GM08714 (cell line): ENCODE data around the gene SNRNP40.
"Not testable (repeated sequence)": the region's sequence is repeated elsewhere in the genome, so short reads cannot be mapped to it uniquely, and the experiment has no call there.

Experiments
- H3K4me3 ChIP-seq: fragments of 200-500 bp; sonication (Bioruptor generic); 2 replicates; pipeline ENCODE4 v1.5.1; 2014; ENCODE audit warnings: mild to moderate bottlenecking, low read length, inconsistent platforms
- ZNF274 ChIP-seq: IDR thresholded peaks from 2 replicates; pipeline ENCODE4 v1.6.1; 2012; ENCODE audit warnings: mild to moderate bottlenecking, low read depth, low read length

The SNRNP40 gene

GRCh38 chr1:31302709-31303441, 6.3 kb upstream of the SNRNP40 start:
- TF ChIP-seq ZNF274 = no peak
- H3K4me3 ChIP-seq = no peak overlapping the region

DNA sequence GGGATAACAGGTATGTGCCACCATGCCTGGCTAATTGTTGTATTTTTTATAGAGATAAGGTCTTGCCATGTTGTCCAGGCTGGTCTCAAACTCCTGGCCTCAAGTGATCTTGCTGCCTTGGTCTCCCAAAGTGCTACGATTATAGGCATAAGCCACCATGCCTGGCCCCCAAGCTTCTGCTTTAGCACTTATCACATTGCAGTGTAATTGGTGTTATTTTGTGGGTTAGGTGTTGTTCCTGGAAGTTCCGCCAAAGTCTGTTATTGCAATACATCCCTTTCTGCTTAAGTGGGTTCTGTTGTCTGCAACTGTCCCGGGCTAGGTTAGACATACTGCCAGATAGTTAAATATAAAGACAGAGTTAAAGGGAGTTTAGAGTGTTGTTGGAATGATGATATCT, 3.6 kb upstream of the SNRNP40 start:
- H3K4me3 ChIP-seq = no peak overlapping the region
- no peak for TF ChIP-seq ZNF274

GRCh38 chr1:31299365-31299764, 2.8 kb upstream of the SNRNP40 start:
- no peak overlapping the region for H3K4me3 ChIP-seq
- no peak for TF ChIP-seq ZNF274

- H3K4me3 ChIP-seq = peak overlapping the region; percentile 73
- TF ChIP-seq ZNF274 = no peak
Measured at GRCh38 chr1:31297277-31298247, 974 bp upstream of the SNRNP40 start.

DNA sequence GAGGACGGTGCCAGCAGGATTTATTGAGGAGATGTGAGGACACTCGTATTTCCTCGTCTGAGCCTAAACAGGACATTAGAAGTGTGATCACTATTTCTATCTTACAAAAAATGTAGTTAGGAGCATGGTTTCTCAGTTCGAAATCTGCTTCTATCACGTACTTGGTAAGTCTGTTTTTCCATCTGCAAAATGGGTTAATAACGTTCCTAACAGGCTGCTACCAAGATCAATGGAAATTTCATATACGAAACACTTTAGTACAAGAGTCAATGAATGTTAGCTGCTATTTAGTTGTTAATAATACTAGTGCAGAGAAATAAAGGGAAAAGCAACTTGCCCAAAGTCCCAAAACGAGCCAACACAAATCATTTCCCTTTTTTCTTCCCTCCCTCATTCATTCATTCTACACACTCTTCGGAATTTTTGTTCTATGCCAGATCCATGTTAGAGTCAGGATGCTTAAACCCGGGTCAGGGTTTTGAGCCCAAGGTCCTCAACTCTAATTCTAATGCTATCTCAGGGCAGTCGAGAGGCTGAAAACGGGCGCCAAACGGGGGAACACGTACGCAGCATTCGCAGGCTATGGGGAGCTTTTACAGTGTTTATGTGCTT, 608 bp downstream of the SNRNP40 start:
- H3K4me3 ChIP-seq = peak overlapping the region; percentile 97
- no peak for TF ChIP-seq ZNF274

- TF ChIP-seq ZNF274 = no peak
Measured at GRCh38 chr1:31289021-31289420, 7.6 kb downstream of the SNRNP40 start.

GRCh38 chr1:31287791-31288190, 8.8 kb downstream of the SNRNP40 start:
- H3K4me3 ChIP-seq = not testable (repeated sequence)

More at GRCh38 chr1:31289021-31289420, 7.6 kb downstream of the SNRNP40 start:
- no peak overlapping the region for H3K4me3 ChIP-seq

DNA sequence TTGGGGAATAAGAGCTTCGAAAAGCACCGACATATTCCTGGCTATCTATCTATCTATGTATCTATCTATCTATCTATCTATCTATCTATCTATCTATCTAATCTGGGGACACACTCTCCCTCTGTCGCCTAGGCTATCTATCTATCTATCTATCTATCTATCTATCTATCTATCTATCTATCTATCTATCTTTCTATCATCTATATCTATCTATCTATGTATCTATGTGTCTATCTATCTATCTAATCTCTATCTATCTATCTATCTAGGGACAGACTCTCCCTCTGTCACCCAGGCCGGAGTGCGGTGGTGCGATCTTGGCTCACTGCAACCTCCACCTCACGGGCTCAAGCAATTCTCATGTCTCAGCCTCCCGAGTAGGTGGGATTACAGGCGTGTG, 14.2 kb downstream of the SNRNP40 start:
- H3K4me3 ChIP-seq = not testable (repeated sequence)

DNA sequence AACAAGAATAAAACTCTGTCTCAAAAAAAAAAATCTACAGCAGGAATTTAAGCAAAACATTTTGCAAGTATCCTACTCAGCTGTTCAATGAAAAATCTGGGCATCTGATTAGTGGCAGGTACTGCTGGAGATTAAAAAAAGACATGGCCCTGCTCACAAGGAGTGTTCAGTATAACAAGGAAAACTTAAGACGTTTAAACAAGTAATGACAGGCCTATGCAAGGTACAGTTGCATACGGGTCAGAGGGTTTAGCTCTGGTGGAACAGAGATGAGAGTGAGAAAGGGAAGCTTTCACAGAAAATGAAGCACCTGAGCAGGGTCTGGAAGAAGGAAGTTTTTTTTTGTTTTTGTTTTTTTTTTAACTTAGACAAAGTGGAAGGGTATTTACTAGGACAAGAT, 23.0 kb downstream of the SNRNP40 start:
- no peak for TF ChIP-seq ZNF274
- H3K4me3 ChIP-seq = no peak overlapping the region

DNA sequence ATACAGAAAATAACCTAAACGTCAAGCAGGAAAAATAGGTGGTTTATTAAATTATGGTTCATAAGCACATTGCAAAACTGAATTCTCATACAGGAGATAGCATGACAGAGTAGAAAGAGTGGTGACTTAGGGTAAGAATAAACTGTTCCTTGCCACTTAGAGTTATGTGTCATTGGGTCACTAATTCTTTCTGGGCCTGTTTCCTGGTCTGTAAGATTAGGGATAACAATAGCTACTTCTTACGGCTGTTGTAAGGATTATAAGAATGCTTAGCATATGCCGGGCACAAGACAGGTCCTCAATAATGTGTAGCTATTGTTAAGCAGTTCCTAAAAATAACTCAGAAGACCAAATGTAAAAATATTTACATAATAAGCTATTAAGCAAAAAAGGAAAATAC, 24.2 kb downstream of the SNRNP40 start:
- TF ChIP-seq ZNF274 = no peak
- H3K4me3 ChIP-seq = no peak overlapping the region

- no peak for TF ChIP-seq ZNF274
- H3K4me3 ChIP-seq = no peak overlapping the region
Measured at GRCh38 chr1:31266547-31266946, 30.0 kb downstream of the SNRNP40 start.

GRCh38 chr1:31264790-31265386, 31.7 kb downstream of the SNRNP40 start:
- no peak overlapping the region for H3K4me3 ChIP-seq
- no peak for TF ChIP-seq ZNF274

- no peak for TF ChIP-seq ZNF274
- no peak overlapping the region for H3K4me3 ChIP-seq
Measured at GRCh38 chr1:31263408-31263807, 33.2 kb downstream of the SNRNP40 start.

GRCh38 chr1:31262393-31262792, 34.2 kb downstream of the SNRNP40 start:
- H3K4me3 ChIP-seq = not testable (repeated sequence)
